DOHH2 (cell line): ENCODE results near the gene DACH1.

ENCODE experiments used
- CTCF ChIP-seq: fragments of 200-600 bp; sonication (generic); IDR thresholded peaks from one replicate; pipeline ENCODE4 v1.5.1; 2014; ENCODE audit warnings: antibody characterized with exemption, mild to moderate bottlenecking, low read depth, low read length; ENCODE audit not compliant: poor library complexity, severe bottlenecking
- EZH2phosphoT487 ChIP-seq: fragments of 200-600 bp; sonication (generic); IDR thresholded peaks from 2 replicates; pipeline ENCODE4 v1.6.1; 2017; ENCODE audit warnings: borderline replicate concordance, mild to moderate bottlenecking, antibody characterized with exemption, low read length, moderate library complexity, mixed read lengths

GRCh38 chr13:71515744-71516038, 351.3 kb downstream of the DACH1 start:
- TF ChIP-seq CTCF: no peak
- no peak for TF ChIP-seq EZH2phosphoT487
